Endothelial cell of umbilical vein (primary cell): Measurements from ENCODE around the gene SHLD2.
"Not testable (repeated sequence)": the region's sequence is repeated elsewhere in the genome, so short reads cannot be mapped to it uniquely, and the experiment has no call there.

Experiments used
- EZH2 ChIP-seq: IDR thresholded peaks from 2 replicates; pipeline ENCODE4 v1.6.1; 2012; ENCODE audit warnings: borderline replicate concordance, low read depth, mild to moderate bottlenecking, moderate library complexity, low read length, inconsistent platforms; ENCODE audit not compliant: severe bottlenecking
- FOS ChIP-seq: IDR thresholded peaks from 2 replicates; pipeline ENCODE4 v1.6.1; 2011; ENCODE audit warnings: mild to moderate bottlenecking, low read length, moderate library complexity, borderline replicate concordance; ENCODE audit not compliant: insufficient read depth
- JUN ChIP-seq: IDR thresholded peaks from 2 replicates; pipeline ENCODE4 v1.6.1; 2011; ENCODE audit warnings: borderline replicate concordance, low read depth; ENCODE audit not compliant: insufficient read length, insufficient read depth
- MYC ChIP-seq: IDR thresholded peaks from one replicate; pipeline ENCODE4 v1.6.1; 2011; ENCODE audit warnings: mild to moderate bottlenecking, low read depth, low read length
- POLR2A ChIP-seq: IDR thresholded peaks from 2 replicates; pipeline ENCODE4 v1.6.1; 2012; ENCODE audit warnings: low read depth, mild to moderate bottlenecking, control low read depth, low read length
- POLR2AphosphoS5 ChIP-seq: IDR thresholded peaks from 2 replicates; pipeline ENCODE4 v1.6.1; 2012; ENCODE audit warnings: low read depth, mild to moderate bottlenecking, control low read depth, low read length, moderate library complexity; ENCODE audit not compliant: insufficient read depth
- TF ChIP-seq, protein P1 (sequence below), 2 donors: IDR thresholded peaks; 1 replicate in 1 of 2; 2 replicates in 1 of 2; pipeline ENCODE4 v1.5.1; 2011; ENCODE audit warnings: low read length in 2 of 2, mild to moderate bottlenecking in 2 of 2, moderate library complexity in 2 of 2, control low read depth in 1 of 2, inconsistent platforms in 1 of 2, low read depth in 1 of 2; ENCODE audit not compliant: insufficient read depth in 1 of 2; ENCODE audit errors: extremely low read depth in 1 of 2
- TF ChIP-seq, protein P2 (sequence below): IDR thresholded peaks from 2 replicates; pipeline ENCODE4 v1.6.1; 2011; ENCODE audit not compliant: insufficient read depth, insufficient read length

DNA sequence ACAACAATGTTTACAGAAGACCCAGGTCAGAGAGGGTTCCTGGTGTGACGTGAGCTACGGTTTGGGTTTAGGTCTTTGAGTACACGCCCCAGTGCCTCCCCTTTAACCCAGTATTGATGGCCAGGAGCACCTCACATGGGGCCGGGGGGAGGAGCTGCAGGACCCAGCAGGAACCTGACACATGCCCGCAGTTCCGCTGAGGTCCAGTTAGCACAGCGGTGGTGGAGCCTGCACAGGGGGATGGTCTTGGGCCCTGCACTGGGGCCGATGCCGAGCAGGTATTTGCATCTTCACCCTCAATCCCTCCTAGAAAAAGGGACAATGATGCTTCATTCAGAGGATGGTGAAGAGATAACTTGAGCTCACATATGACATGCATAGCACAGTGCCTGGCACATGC lies 134.2 kb downstream of the SHLD2 start:
- TF ChIP-seq EZH2, MYC, POLR2AphosphoS5, POLR2A, FOS, JUN: not testable (repeated sequence)
- TF ChIP-seq, protein P1, sequence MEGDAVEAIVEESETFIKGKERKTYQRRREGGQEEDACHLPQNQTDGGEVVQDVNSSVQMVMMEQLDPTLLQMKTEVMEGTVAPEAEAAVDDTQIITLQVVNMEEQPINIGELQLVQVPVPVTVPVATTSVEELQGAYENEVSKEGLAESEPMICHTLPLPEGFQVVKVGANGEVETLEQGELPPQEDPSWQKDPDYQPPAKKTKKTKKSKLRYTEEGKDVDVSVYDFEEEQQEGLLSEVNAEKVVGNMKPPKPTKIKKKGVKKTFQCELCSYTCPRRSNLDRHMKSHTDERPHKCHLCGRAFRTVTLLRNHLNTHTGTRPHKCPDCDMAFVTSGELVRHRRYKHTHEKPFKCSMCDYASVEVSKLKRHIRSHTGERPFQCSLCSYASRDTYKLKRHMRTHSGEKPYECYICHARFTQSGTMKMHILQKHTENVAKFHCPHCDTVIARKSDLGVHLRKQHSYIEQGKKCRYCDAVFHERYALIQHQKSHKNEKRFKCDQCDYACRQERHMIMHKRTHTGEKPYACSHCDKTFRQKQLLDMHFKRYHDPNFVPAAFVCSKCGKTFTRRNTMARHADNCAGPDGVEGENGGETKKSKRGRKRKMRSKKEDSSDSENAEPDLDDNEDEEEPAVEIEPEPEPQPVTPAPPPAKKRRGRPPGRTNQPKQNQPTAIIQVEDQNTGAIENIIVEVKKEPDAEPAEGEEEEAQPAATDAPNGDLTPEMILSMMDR (IDR thresholded peaks at IDR 0.05; ENCODE audit: extremely low read depth in 1 of 2, insufficient read depth in 1 of 2, low read depth in 1 of 2, low read length in 2 of 2): not testable (repeated sequence)
- TF ChIP-seq, protein P2, sequence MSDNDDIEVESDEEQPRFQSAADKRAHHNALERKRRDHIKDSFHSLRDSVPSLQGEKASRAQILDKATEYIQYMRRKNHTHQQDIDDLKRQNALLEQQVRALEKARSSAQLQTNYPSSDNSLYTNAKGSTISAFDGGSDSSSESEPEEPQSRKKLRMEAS: not testable (repeated sequence)
